Measurements from ENCODE around the gene CALML6. TPM values are rescaled to one million over a fixed set of nuclear protein-coding genes. Genes with fewer than 3 reads are reported as not detected.
A peak's percentile ranks its signal among the peaks of the same experiment; 100 is the strongest.
"Not testable (repeated sequence)": the region's sequence is repeated elsewhere in the genome, so short reads cannot be mapped to it uniquely, and the experiment has no call there.

CALML6 gene
- polyA plus RNA-seq, 2 donors, result 0.22 to 0.83 TPM

DNA sequence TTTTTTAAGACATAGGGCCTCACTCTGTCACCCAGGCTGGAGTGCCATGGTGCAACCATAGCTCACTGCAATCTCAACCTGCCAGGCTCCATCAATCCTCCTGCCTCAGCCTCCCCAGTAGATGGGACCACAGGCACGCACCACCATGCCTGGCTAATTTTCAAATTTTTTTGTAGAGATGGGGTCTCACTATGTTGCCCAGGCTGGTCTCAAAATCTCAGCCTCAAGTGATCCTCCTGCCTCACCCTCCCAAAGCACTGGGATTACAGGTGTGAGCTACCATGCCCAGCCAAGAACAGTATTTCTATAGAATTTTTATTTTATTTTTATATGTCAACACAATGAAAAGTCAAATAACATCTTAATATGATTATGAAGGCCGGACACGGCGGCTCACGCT is 35.1 kb upstream of the CALML6 start:
- Histone ChIP-seq H3K4me1 (ENCODE audit: control insufficient read depth in 2 of 2, insufficient read depth in 2 of 2, low read length in 1 of 2) (peaks cover 6 to 18% of the 10 kb centered on the region in 2 donors), H3K27me3 (ENCODE audit: control insufficient read depth in 1 of 2, insufficient read depth in 2 of 2, low read length in 2 of 2) (no peaks in the 10 kb centered on the region), H3K27ac (ENCODE audit: low read depth in 2 of 2, low read length in 1 of 2) (no peak overlapping the region), H3K9me3 (ENCODE audit: control insufficient read depth in 2 of 2, insufficient read depth in 1 of 2, low read depth in 1 of 2, low read length in 1 of 2) (no peaks in the 10 kb centered on the region), H3K4me3 (ENCODE audit: low read depth in 1 of 2, low read length in 2 of 2) (no peak overlapping the region), H3K36me3 (ENCODE audit: control insufficient read depth in 2 of 2, insufficient read depth in 2 of 2, low read length in 1 of 2) (peaks cover 0 to 4% of the 10 kb centered on the region in 2 donors)
- 94 to 96% methylated on average over 5 of the region's 5 CpGs for WGBS, 2 donors

DNA sequence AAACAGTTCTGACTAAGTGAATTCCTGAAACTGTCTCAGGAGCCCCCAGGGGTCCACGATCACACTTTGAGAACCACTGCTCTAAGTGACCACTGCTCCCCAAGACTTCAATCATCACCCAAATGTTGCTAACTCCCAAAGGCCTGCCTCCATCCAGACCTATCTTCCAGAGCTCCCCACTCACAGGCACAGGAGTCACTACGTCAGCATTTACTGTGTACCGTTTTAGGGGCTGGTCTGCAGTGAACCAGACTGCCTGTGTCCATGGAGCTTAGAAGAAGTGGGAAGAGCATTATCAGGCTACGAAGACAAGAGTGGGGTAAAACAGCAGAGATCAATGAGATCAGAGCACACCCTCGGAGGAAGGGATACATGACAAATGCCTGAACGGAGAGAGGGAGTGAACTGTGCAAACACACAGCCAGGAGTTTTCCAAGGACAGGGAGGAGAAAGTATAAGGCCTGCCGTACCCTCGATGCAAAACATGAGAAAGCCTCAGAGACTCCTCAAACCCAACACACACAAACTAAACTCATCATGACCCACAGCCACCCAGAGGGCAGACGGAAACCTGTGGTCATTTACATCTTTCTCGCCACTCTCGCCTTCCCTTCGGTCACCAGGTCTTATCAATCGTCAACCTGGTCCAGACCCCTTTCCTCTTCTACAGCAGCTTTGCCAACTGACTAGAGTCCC is 34.3 kb upstream of the CALML6 start:
- Histone ChIP-seq H3K4me1 (ENCODE audit: control insufficient read depth in 2 of 2, insufficient read depth in 2 of 2, low read length in 1 of 2) (peaks cover 6 to 18% of the 10 kb centered on the region in 2 donors), H3K27ac (ENCODE audit: low read depth in 2 of 2, low read length in 1 of 2) (no peak overlapping the region), H3K4me3 (ENCODE audit: low read depth in 1 of 2, low read length in 2 of 2) (no peak overlapping the region), H3K9me3 (ENCODE audit: control insufficient read depth in 2 of 2, insufficient read depth in 1 of 2, low read depth in 1 of 2, low read length in 1 of 2) (no peaks in the 10 kb centered on the region), H3K27me3 (ENCODE audit: control insufficient read depth in 1 of 2, insufficient read depth in 2 of 2, low read length in 2 of 2) (no peaks in the 10 kb centered on the region), H3K36me3 (ENCODE audit: control insufficient read depth in 2 of 2, insufficient read depth in 2 of 2, low read length in 1 of 2) (peaks cover 0 to 4% of the 10 kb centered on the region in 2 donors)
- 55 to 59% methylated on average over 13 of the region's 13 CpGs for WGBS, 2 donors

DNA sequence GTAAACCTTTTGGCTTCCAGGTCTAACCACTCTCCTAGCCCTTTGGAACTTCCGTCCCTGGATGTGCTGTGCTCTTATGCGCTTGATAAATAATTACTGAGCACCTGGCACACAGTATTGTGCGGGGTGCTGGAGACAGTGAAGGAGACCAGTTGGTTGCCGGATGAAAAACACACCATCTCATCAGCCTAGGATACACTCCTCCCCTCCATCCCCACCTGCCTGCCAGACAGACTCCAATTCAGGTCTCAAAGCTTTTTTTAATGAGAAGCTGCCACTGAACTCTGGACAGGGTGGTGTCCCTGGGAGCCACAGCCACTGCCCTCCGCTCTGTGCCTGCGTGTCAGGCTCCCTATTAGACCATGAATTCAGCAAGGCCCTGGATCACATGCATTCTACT is 33.3 kb upstream of the CALML6 start:
- H3K27me3 ChIP-seq (ENCODE audit: control insufficient read depth in 1 of 2, insufficient read depth in 2 of 2, low read length in 2 of 2), result no peaks in the 10 kb centered on the region
- no peaks in the 10 kb centered on the region for H3K9me3 ChIP-seq (ENCODE audit: control insufficient read depth in 2 of 2, insufficient read depth in 1 of 2, low read depth in 1 of 2, low read length in 1 of 2)
- WGBS, 2 donors, result 75 to 87% methylated on average over 6 of the region's 6 CpGs
- H3K4me1 ChIP-seq (ENCODE audit: control insufficient read depth in 2 of 2, insufficient read depth in 2 of 2, low read length in 1 of 2), result peaks cover 6 to 13% of the 10 kb centered on the region in 2 donors
- no peak overlapping the region for H3K4me3 ChIP-seq (ENCODE audit: low read depth in 1 of 2, low read length in 2 of 2)
- H3K36me3 ChIP-seq (ENCODE audit: control insufficient read depth in 2 of 2, insufficient read depth in 2 of 2, low read length in 1 of 2), result no peaks in the 10 kb centered on the region
- no peak overlapping the region for H3K27ac ChIP-seq (ENCODE audit: low read depth in 2 of 2, low read length in 1 of 2)

DNA sequence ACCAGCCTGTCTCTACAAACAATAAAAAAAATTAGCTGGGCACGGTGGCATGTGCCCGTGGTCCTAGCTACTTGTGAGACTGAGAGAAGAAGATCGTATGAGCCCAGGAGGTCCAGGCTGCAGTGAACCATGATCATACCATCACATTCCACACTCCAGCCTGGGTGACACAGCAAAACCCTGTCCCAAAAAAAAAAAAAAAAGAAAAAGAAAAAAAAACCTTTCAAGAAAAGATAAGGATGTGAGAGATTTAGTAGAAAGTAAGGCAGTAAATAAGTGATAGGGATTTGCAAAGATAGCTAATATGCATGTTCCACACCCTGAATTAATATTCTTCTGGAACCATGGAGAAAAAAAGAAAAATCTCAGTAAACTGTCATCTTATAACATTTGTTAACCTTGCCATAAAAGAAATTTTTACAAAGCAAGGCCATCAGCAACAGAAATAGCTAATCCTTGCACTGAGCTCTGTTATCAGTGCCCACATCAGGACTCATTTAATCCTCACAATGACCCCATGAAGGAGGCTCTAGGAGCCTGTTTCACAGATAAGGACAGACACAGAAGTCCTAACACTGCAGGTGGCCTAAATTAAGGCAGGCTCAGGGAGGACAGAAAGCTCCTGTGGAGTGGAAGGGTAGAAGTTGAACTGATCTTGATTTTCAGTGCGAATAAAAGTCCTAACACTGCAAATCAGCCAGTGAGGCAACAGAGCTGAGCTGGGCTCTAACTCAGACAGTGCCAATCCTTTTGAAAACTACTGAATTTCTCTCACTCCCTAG is 31.8 kb upstream of the CALML6 start:
- 46 to 53% methylated on average over 4 of the region's 4 CpGs for WGBS, 2 donors
- Histone ChIP-seq H3K9me3 (ENCODE audit: control insufficient read depth in 2 of 2, insufficient read depth in 1 of 2, low read depth in 1 of 2, low read length in 1 of 2) (no peaks in the 10 kb centered on the region), H3K4me3 (ENCODE audit: low read depth in 1 of 2, low read length in 2 of 2) (no peak overlapping the region), H3K4me1 (ENCODE audit: control insufficient read depth in 2 of 2, insufficient read depth in 2 of 2, low read length in 1 of 2) (peaks cover 9 to 10% of the 10 kb centered on the region in 2 donors), H3K27ac (ENCODE audit: low read depth in 2 of 2, low read length in 1 of 2) (no peak overlapping the region), H3K36me3 (ENCODE audit: control insufficient read depth in 2 of 2, insufficient read depth in 2 of 2, low read length in 1 of 2) (no peaks in the 10 kb centered on the region), H3K27me3 (ENCODE audit: control insufficient read depth in 1 of 2, insufficient read depth in 2 of 2, low read length in 2 of 2) (no peaks in the 10 kb centered on the region)

DNA sequence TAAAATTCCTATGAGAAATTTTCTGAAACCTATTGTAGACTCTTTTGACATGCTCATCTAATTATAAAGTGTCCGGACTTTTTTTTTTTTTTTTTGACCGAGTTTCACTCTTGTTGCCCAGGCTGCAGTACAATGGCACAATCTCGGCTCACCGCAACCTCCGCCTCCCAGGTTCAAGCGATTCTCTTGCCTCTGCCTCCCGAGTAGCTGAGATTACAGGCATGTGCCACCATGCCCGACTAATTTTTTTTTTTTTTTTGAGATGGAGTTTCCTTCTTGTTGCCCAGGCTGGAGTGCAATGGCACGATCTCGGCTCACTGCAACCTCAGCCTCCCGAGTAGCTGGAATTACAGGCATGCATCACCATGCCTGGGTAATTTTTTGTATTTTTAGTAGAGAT is 31.2 kb upstream of the CALML6 start:
- WGBS, 2 donors, result 71 to 78% methylated on average over 11 of the region's 11 CpGs
- not testable (repeated sequence) for H3K36me3 ChIP-seq (ENCODE audit: control insufficient read depth in 2 of 2, insufficient read depth in 2 of 2, low read length in 1 of 2); H3K4me3 ChIP-seq (ENCODE audit: low read depth in 1 of 2, low read length in 2 of 2); H3K27ac ChIP-seq (ENCODE audit: low read depth in 2 of 2, low read length in 1 of 2); H3K27me3 ChIP-seq (ENCODE audit: control insufficient read depth in 1 of 2, insufficient read depth in 2 of 2, low read length in 2 of 2); H3K9me3 ChIP-seq (ENCODE audit: control insufficient read depth in 2 of 2, insufficient read depth in 1 of 2, low read depth in 1 of 2, low read length in 1 of 2); H3K4me1 ChIP-seq (ENCODE audit: control insufficient read depth in 2 of 2, insufficient read depth in 2 of 2, low read length in 1 of 2)

- 10 to 17% methylated on average over 9 of the region's 9 CpGs for WGBS, 2 donors
- H3K27ac ChIP-seq (ENCODE audit: low read depth in 2 of 2, low read length in 1 of 2), result no peak overlapping the region
- H3K9me3 ChIP-seq (ENCODE audit: control insufficient read depth in 2 of 2, insufficient read depth in 1 of 2, low read depth in 1 of 2, low read length in 1 of 2), result no peaks in the 10 kb centered on the region
- H3K4me3 ChIP-seq (ENCODE audit: low read depth in 1 of 2, low read length in 2 of 2), result peak overlapping the region in 1 of 2 donors; percentile 74
- H3K27me3 ChIP-seq (ENCODE audit: control insufficient read depth in 1 of 2, insufficient read depth in 2 of 2, low read length in 2 of 2), result no peaks in the 10 kb centered on the region
- peaks cover 9 to 23% of the 10 kb centered on the region in 2 donors for H3K4me1 ChIP-seq (ENCODE audit: control insufficient read depth in 2 of 2, insufficient read depth in 2 of 2, low read length in 1 of 2)
- no peaks in the 10 kb centered on the region for H3K36me3 ChIP-seq (ENCODE audit: control insufficient read depth in 2 of 2, insufficient read depth in 2 of 2, low read length in 1 of 2)
Measured at GRCh38 chr1:1889090-1889750, 25.8 kb upstream of the CALML6 start.

DNA sequence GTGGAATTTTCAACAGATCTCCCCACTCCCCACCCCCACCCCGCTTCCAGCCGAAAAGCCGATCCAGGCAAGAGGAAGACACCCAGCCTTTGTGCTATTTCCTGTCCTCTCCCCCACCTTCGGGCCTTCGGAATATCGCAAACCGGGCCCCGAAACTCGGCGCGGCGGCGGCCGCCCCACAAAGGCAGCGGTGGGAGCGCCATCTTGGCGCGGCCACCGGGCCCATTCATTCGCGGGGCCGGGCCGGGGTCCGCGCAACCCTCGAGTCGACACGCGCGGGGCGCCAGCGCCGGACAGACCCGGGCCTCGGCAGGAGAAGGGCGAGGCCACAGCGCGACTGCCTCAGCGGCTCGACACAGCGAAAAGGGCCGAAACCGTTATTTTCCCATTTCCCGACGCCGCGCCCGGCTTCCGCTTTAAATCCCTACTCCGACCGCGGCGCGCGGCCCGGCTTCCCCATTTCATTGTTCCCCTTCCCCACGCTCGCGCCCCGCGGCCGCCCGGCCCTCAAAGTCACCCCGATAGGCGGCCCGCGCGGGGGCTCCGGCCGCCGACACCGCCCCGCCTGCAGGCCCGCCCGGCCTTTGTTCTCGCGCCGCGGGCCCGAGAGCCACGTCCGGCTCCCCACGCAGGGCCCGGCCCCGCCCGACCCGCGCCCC is 25.1 kb upstream of the CALML6 start:
- Histone ChIP-seq H3K27ac (ENCODE audit: low read depth in 2 of 2, low read length in 1 of 2) (peak overlapping the region; percentile 85 to 98), H3K36me3 (ENCODE audit: control insufficient read depth in 2 of 2, insufficient read depth in 2 of 2, low read length in 1 of 2) (no peaks in the 10 kb centered on the region), H3K4me1 (ENCODE audit: control insufficient read depth in 2 of 2, insufficient read depth in 2 of 2, low read length in 1 of 2) (peaks cover 9 to 31% of the 10 kb centered on the region in 2 donors), H3K4me3 (ENCODE audit: low read depth in 1 of 2, low read length in 2 of 2) (peak overlapping the region; percentile 74), H3K9me3 (ENCODE audit: control insufficient read depth in 2 of 2, insufficient read depth in 1 of 2, low read depth in 1 of 2, low read length in 1 of 2) (no peaks in the 10 kb centered on the region), H3K27me3 (ENCODE audit: control insufficient read depth in 1 of 2, insufficient read depth in 2 of 2, low read length in 2 of 2) (no peaks in the 10 kb centered on the region)
- 0 to 1% methylated on average over 60 to 88 of the region's 88 CpGs for WGBS, 2 donors

DNA sequence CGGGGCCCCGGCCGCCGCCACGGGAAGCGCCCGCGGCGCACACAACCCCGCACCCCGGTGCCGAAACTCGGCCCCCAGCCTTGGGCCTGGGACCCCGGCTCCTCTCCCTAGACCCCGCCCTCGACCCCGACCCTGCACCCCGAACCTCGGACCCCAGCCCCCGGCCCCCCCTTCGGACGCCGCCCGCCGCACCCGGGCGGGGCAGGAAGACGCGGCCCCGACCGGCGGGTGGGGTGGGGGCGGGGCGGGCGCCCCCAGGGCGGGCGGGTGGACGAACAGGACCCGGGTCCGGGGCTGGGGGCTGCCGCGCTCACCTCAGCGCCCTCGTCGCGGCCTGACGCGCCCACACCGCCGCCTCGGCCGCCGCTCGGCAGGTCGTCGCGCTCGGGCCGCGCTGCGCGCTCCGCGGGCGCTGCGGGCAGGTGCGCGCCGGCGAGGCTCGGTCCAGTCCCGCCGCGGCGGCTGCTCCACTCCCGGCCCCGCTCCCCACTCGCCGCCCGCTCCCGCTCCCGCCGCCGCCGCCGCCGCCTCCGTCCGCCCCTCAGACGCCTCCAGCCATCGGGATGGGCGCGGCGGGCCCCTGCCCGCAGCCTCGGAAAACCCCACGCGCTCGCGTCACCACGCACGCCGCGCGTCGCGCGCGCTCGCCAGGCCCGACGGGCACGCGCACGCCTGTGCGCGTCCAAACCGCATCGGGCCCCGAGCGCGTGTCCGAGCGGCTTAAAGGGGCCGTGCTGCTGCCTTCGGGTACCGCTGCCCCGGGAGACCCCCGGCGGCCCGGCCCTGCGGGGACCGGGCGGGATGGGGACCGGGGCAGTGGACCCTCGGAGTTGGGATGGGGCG is 24.3 kb upstream of the CALML6 start, which contains the start of gene GNB1:
Gene GNB1, minus strand, starts transcription at position 582 of the 843 bp plus-strand sequence. CDS start 65,634 bp downstream, outside the sequence.
- Histone ChIP-seq H3K27ac (ENCODE audit: low read depth in 2 of 2, low read length in 1 of 2) (peak within 1 kb of the TSS; percentile 94 to 98), H3K27me3 (ENCODE audit: control insufficient read depth in 1 of 2, insufficient read depth in 2 of 2, low read length in 2 of 2) (no peaks in the 10 kb centered on the region), H3K36me3 (ENCODE audit: control insufficient read depth in 2 of 2, insufficient read depth in 2 of 2, low read length in 1 of 2) (no peaks in the 10 kb centered on the region), H3K9me3 (ENCODE audit: control insufficient read depth in 2 of 2, insufficient read depth in 1 of 2, low read depth in 1 of 2, low read length in 1 of 2) (no peaks in the 10 kb centered on the region), H3K4me3 (ENCODE audit: low read depth in 1 of 2, low read length in 2 of 2) (peak within 1 kb of the TSS; percentile 74), H3K4me1 (ENCODE audit: control insufficient read depth in 2 of 2, insufficient read depth in 2 of 2, low read length in 1 of 2) (peaks cover 9 to 35% of the 10 kb centered on the region in 2 donors)
- WGBS, 2 donors, result 1% methylated on average over 37 to 137 of the region's 137 CpGs
